Transverse colon (tissue), 4 donors: ENCODE results near the gene PSME3. TPM values are rescaled to one million over a fixed set of nuclear protein-coding genes. Genes with fewer than 3 reads are reported as not detected.

ENCODE experiments used
- DNase-seq: peaks from one replicate; pipeline ENCODE4 v3.0.0-alpha.2; 2019
- H3K27ac ChIP-seq, 4 donors: fragments of 200-600 bp; sonication (generic); 2 replicates each; pipeline ENCODE4 v1.5.1; 2016 to 2018; ENCODE audit warnings: inconsistent platforms in 4 of 4
- H3K27me3 ChIP-seq: fragments of 200-600 bp; sonication (generic); 2 replicates; pipeline ENCODE4 v1.5.1; 2017; ENCODE audit warnings: inconsistent platforms
- H3K36me3 ChIP-seq, 4 donors: fragments of 200-600 bp; sonication (generic); 2 replicates each; pipeline ENCODE4 v1.5.1; 2017 to 2019; ENCODE audit warnings: inconsistent platforms in 4 of 4
- H3K4me1 ChIP-seq, 4 donors: fragments of 200-600 bp; sonication (generic); 2 replicates each; pipeline ENCODE4 v1.5.1; 2017 to 2020; ENCODE audit warnings: inconsistent platforms in 4 of 4
- H3K4me3 ChIP-seq, 4 donors: fragments of 200-600 bp; sonication (generic); 1 replicate in 1 of 4; 2 replicates in 3 of 4; pipeline versions ENCODE4 v1.5.1 to v1.6.1; 2017 to 2019; ENCODE audit warnings: inconsistent platforms in 4 of 4
- H3K9me3 ChIP-seq, 2 donors: fragments of 200-600 bp; sonication (generic); 2 replicates each; pipeline ENCODE4 v1.5.1; 2017 to 2019; ENCODE audit warnings: inconsistent platforms in 2 of 2
- CTCF ChIP-seq, 5 experiments: fragments of 200-600 bp in 3 of 5; fragments of 450-650 bp in 2 of 5; sonication (generic) in 3 of 5; IDR thresholded peaks; 1 replicate in 2 of 5; 2 replicates in 3 of 5; pipeline ENCODE4 v1.5.1; 2016 to 2017; ENCODE audit warnings: antibody characterized with exemption in 5 of 5, inconsistent platforms in 3 of 5, mild to moderate bottlenecking in 2 of 5, moderate library complexity in 1 of 5
- EP300 ChIP-seq: sonication (generic); formaldehyde crosslinking; IDR thresholded peaks from one replicate; pipeline ENCODE4 v1.6.1; 2017; ENCODE audit warnings: antibody characterized with exemption, low read depth
- POLR2A ChIP-seq: fragments of 450-650 bp; IDR thresholded peaks from one replicate; pipeline ENCODE4 v1.6.1; 2016; ENCODE audit warnings: antibody characterized with exemption, mild to moderate bottlenecking, moderate library complexity
- POLR2AphosphoS5 ChIP-seq, 3 donors: sonication (generic); formaldehyde crosslinking; IDR thresholded peaks; one replicate each; pipeline ENCODE4 v1.6.1; 2016; ENCODE audit warnings: antibody characterized with exemption in 3 of 3
- WGBS, 2 donors: methylation state at CpG; one replicate each; pipeline ENCODE4 v1.1.5; 2018; ENCODE audit warnings: low coverage in 1 of 2; 5-methylcytosine and 5-hydroxymethylcytosine counted together
- in situ Hi-C, 4 donors: fragments of 200-750 bp; cut with MboI; loops; one replicate each; pipeline versions ENCODE4 v1.15.0 to v1.15.1; 2017; ENCODE audit warnings: low sequenced_read_pairs in 3 of 4, low pct_ligation_motif_present in 1 of 4, low pct_unique_long_range_greater_than_20kb in 1 of 4
- intact Hi-C: fragments of 100-400 bp; cut with DNase I; formaldehyde crosslinking; loops from one replicate; pipeline ENCODE4 v1.15.1; 2023; ENCODE audit warnings: low total_unique reads
- total RNA-seq, 4 donors: library from RNA; depleted of rRNA; stranded (reverse); fragments of >200 nt; gene quantifications; one replicate each; pipeline ENCODE4 v1.1.0, GENCODE V29; 2016

PSME3 gene, protein sequence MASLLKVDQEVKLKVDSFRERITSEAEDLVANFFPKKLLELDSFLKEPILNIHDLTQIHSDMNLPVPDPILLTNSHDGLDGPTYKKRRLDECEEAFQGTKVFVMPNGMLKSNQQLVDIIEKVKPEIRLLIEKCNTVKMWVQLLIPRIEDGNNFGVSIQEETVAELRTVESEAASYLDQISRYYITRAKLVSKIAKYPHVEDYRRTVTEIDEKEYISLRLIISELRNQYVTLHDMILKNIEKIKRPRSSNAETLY
- 100 to 1,000 TPM in 1 of 4 donors, 10 to 100 TPM in 3; 37.0 to 131 (median 60.4) TPM for total RNA-seq

- H3K27ac ChIP-seq = peak within 1 kb of the TSS; percentile 83 to 91 (median 90)
- DNase-seq = peak; percentile 93
- H3K27me3 ChIP-seq = no peaks in the 10 kb centered on the region
- peaks cover 0 to 14% (median 6%) of the 10 kb centered on the region in 4 donors for H3K36me3 ChIP-seq
- intact Hi-C loops = no loop called here
- no peaks in the 10 kb centered on the region for H3K9me3 ChIP-seq
- TF ChIP-seq CTCF (IDR thresholded peaks at IDR 0.05) (no peak), POLR2AphosphoS5 (IDR thresholded peaks at IDR 0.05) (peak; percentile 98 to 99 (median 99)), POLR2A (peak; percentile 96)
- peaks cover 0 to 18% (median 15%) of the 10 kb centered on the region in 4 donors for H3K4me1 ChIP-seq
- 0% methylated on average over 66 of the region's 71 CpGs; no CpG with 5 or more reads in 1 of the 2 donors for WGBS, 2 donors
- in situ Hi-C loops = loop anchor here in 2 of 4 donors (25.0 kb wide), 2 partner anchors 104 to 479 kb away; no protein-coding TSS in a partner anchor
- peak within 1 kb of the TSS; percentile 86 to 94 (median 88) for H3K4me3 ChIP-seq
Observed at GRCh38 chr17:42832934-42833766, at the start of gene PSME3. TSS of gene PSME3 (plus strand) at chr17:42833397. CDS start at chr17:42833632, 235 bp downstream.

- no peak for TF ChIP-seq CTCF (IDR thresholded peaks at IDR 0.05)
- no peak for TF ChIP-seq EP300
- no peak for TF ChIP-seq POLR2AphosphoS5 (IDR thresholded peaks at IDR 0.05)
- no peak for TF ChIP-seq POLR2A
- H3K4me3 ChIP-seq = no peak overlapping the region
- no peaks in the 10 kb centered on the region for H3K9me3 ChIP-seq
- 50% methylated on average over 22 of the region's 22 CpGs; no CpG with 5 or more reads in 1 of the 2 donors for WGBS, 2 donors
- DNase-seq = no peak
- peaks cover 0 to 3% (median 0%) of the 10 kb centered on the region in 4 donors for H3K36me3 ChIP-seq
- in situ Hi-C loops (no loop called here), intact Hi-C loops (no loop called here)
- peaks cover 0 to 39% (median 29%) of the 10 kb centered on the region in 4 donors for H3K4me1 ChIP-seq
- peaks cover 62% of the 10 kb centered on the region for H3K27me3 ChIP-seq
- no peak overlapping the region for H3K27ac ChIP-seq
Observed at GRCh38 chr17:42783791-42784138, 49.4 kb upstream of the PSME3 start.

GRCh38 chr17:42784409-42784808, 48.8 kb upstream of the PSME3 start:
- Histone ChIP-seq H3K4me1 (peaks cover 0 to 34% (median 23%) of the 10 kb centered on the region in 4 donors), H3K36me3 (no peaks in the 10 kb centered on the region), H3K4me3 (no peak overlapping the region), H3K27me3 (peaks cover 62% of the 10 kb centered on the region), H3K9me3 (no peaks in the 10 kb centered on the region), H3K27ac (no peak overlapping the region)
- 70% methylated on average over 25 of the region's 25 CpGs; no CpG with 5 or more reads in 1 of the 2 donors for WGBS, 2 donors
- DNase-seq = no peak
- intact Hi-C loops = no loop called here
- in situ Hi-C loops = no loop called here
- TF ChIP-seq POLR2A (no peak), POLR2AphosphoS5 (IDR thresholded peaks at IDR 0.05) (no peak), EP300 (no peak), CTCF (IDR thresholded peaks at IDR 0.05) (no peak)

- H3K36me3 ChIP-seq = no peaks in the 10 kb centered on the region
- H3K4me3 ChIP-seq = no peak overlapping the region
- TF ChIP-seq EP300 (no peak), POLR2A (no peak), CTCF (IDR thresholded peaks at IDR 0.05) (no peak), POLR2AphosphoS5 (IDR thresholded peaks at IDR 0.05) (no peak)
- no peaks in the 10 kb centered on the region for H3K9me3 ChIP-seq
- 40 to 67% methylated on average over 2 to 52 of the region's 52 CpGs for WGBS, 2 donors
- intact Hi-C loops (no loop called here), in situ Hi-C loops (no loop called here)
- no peak for DNase-seq
- H3K27me3 ChIP-seq = peaks cover 62% of the 10 kb centered on the region
- H3K4me1 ChIP-seq = peaks cover 0 to 28% (median 18%) of the 10 kb centered on the region in 4 donors
- no peak overlapping the region for H3K27ac ChIP-seq
Observed at GRCh38 chr17:42784811-42785592, 48.2 kb upstream of the PSME3 start.
